IPS DF 4.7 (cell line): Measurements from ENCODE around the gene CRX.
"Not testable (repeated sequence)": the region's sequence is repeated elsewhere in the genome, so short reads cannot be mapped to it uniquely, and the experiment has no call there.

Experiments
- DNase-seq: peaks from one replicate; pipeline ENCODE4 v3.0.0-alpha.2; 2013; ENCODE audit warnings: low spot score; ENCODE audit errors: extremely low read depth

CRX gene

GRCh38 chr19:47859838-47860237, 38.1 kb downstream of the CRX start:
- not testable (repeated sequence) for DNase-seq

- DNase-seq, result no peak
These were observed 39.0 kb downstream of the CRX start for GRCh38 chr19:47860602-47861297.

GRCh38 chr19:47861630-47862029, 39.9 kb downstream of the CRX start:
- no peak for DNase-seq

GRCh38 chr19:47863514-47863936, 41.8 kb downstream of the CRX start:
- no peak for DNase-seq

- DNase-seq, result no peak
These were observed 43.4 kb downstream of the CRX start for GRCh38 chr19:47865166-47865565.

GRCh38 chr19:47878906-47879305, 57.2 kb downstream of the CRX start:
- no peak for DNase-seq

- not testable (repeated sequence) for DNase-seq
These were observed 57.6 kb downstream of the CRX start for GRCh38 chr19:47879385-47879784.

- DNase-seq, result no peak
These were observed 60.0 kb downstream of the CRX start for GRCh38 chr19:47881757-47882156.

GRCh38 chr19:47882890-47883289, 61.2 kb downstream of the CRX start:
- no peak for DNase-seq

- DNase-seq, result no peak
These were observed 63.3 kb downstream of the CRX start for GRCh38 chr19:47885067-47885463.

- no peak for DNase-seq
These were observed 64.3 kb downstream of the CRX start, which contains the start of gene SULT2A1 for GRCh38 chr19:47886010-47886559. Gene SULT2A1, minus strand, starts transcription at chr19:47886315. Its CDS starts 58 bp downstream, at chr19:47886257.

- no peak for DNase-seq
These were observed 69.3 kb downstream of the CRX start for GRCh38 chr19:47890865-47891621.

- no peak for DNase-seq
These were observed 69.8 kb downstream of the CRX start for GRCh38 chr19:47891622-47891922.

- no peak for DNase-seq
These were observed 70.4 kb downstream of the CRX start for GRCh38 chr19:47891923-47892666.
